Nephron progenitor cell (in vitro differentiated cells): Measurements from ENCODE around the gene RADIL.

ENCODE experiments used
- DNase-seq: peaks from one replicate; pipeline ENCODE4 v3.0.0; 2021
- H3K27ac Mint-ChIP-seq: 2 replicates; pipeline ENCODE4 v1.8.0; 2021; ENCODE audit warnings: mild to moderate bottlenecking, moderate library complexity, mixed read lengths
- H3K27me3 Mint-ChIP-seq: 2 replicates; pipeline ENCODE4 v1.8.0; 2021; ENCODE audit warnings: mild to moderate bottlenecking, low read depth, mixed read lengths; ENCODE audit not compliant: poor library complexity
- H3K36me3 Mint-ChIP-seq: 2 replicates; pipeline ENCODE4 v1.8.0; 2021; ENCODE audit warnings: low read depth, mixed read lengths
- H3K4me1 Mint-ChIP-seq: 2 replicates; pipeline ENCODE4 v1.8.0; 2021; ENCODE audit warnings: mixed read lengths
- H3K4me3 Mint-ChIP-seq: 2 replicates; pipeline ENCODE4 v1.8.0; 2021; ENCODE audit warnings: mild to moderate bottlenecking, moderate library complexity, mixed read lengths
- H3K9me3 Mint-ChIP-seq: 2 replicates; pipeline ENCODE4 v1.8.0; 2021; ENCODE audit warnings: mild to moderate bottlenecking, moderate library complexity, mixed read lengths
- TF ChIP-seq, protein P1 (sequence below): fragments of 200-600 bp; sonication (generic); IDR thresholded peaks from 2 replicates; pipeline ENCODE4 v1.5.0; 2021; ENCODE audit warnings: antibody characterized with exemption

Gene RADIL

DNA sequence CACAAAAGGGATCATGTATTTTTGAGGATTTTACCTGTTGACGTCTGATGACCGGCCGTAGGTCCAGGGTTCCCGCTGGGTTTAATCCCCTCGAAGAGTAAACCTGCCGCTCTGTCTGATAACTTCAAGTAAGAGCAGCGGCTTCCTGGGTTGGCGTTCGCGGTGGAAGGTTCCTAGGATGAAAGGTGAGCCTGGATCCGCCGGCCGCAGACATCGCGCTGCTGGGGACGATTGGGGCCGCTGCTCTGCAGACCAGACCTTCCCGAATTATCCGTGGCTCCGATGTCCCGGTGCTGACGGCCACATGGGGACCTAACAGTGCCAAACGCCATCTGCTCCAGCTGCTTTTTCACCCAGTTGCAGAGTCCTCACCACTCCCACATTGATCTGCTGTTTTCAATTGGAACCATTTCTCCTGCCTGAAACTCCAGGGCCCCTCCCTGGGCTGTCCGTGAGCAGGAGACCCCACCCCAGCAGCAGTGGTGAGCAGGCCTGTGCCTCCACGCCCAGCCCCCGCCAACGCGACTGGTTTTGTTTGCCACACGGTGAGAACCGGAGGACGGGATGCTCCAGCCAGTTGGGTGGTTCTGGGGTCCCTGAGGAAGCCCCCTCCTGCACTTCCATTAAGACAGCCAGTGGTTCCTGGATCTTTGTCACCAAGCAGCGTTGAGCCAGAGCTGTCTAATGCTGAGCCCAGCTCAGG, 120.3 kb downstream of the RADIL start:
- Mint-ChIP-seq H3K27me3 (no peaks in the 10 kb centered on the region), H3K27ac (no peak overlapping the region), H3K36me3 (peaks cover 40% of the 10 kb centered on the region), H3K4me3 (no peak overlapping the region), H3K9me3 (no peaks in the 10 kb centered on the region), H3K4me1 (peaks cover 12% of the 10 kb centered on the region)
- DNase-seq: no peak
- TF ChIP-seq, protein P1, sequence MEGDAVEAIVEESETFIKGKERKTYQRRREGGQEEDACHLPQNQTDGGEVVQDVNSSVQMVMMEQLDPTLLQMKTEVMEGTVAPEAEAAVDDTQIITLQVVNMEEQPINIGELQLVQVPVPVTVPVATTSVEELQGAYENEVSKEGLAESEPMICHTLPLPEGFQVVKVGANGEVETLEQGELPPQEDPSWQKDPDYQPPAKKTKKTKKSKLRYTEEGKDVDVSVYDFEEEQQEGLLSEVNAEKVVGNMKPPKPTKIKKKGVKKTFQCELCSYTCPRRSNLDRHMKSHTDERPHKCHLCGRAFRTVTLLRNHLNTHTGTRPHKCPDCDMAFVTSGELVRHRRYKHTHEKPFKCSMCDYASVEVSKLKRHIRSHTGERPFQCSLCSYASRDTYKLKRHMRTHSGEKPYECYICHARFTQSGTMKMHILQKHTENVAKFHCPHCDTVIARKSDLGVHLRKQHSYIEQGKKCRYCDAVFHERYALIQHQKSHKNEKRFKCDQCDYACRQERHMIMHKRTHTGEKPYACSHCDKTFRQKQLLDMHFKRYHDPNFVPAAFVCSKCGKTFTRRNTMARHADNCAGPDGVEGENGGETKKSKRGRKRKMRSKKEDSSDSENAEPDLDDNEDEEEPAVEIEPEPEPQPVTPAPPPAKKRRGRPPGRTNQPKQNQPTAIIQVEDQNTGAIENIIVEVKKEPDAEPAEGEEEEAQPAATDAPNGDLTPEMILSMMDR: no peak

DNA sequence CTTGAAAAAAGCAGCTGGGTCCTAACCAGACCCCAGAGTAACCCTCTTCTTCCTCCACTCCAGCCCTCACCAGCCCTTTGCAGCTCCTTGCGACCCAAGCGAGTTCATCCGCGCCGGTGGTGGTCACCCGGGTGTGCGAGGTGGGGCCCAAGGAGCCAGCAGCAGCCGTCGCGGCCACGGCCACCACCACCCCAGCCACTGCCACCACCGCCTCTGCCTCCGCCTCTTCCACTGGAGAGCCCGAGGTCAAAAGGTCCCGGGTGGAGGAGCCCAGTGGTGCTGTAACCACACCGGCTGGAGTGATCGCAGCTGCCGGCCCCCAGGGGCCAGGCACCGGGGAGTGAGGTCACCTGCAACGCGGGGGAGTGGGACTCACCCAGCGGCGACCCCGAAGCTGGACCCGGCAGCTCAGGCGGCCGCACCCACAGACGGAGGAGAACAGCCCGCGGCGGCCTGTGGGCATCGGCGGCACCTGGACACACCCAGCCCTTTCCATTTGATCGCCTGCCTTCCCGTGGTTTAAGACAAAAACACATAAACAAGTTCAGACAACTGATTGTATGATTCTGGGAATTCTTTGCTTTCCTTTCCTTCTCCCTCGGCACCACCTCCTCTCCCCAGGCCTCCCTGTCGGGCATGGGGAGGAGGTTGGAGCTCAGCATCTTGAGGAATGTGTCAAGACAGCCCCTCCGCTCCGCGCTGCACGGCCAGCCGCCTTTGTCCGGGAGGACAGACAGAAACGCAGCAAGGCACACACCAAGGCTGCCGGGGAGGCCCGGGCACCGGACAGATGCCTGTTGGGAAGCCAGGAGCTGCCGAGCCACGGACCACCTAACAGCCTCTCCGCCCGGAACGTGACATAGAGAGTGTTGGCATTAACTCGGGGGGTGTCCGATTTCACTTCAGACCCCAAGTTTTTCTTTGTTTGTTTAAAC, 121.1 kb downstream of the RADIL start:
- H3K4me1 Mint-ChIP-seq: peaks cover 12% of the 10 kb centered on the region
- DNase-seq: no peak
- TF ChIP-seq, protein P1: no peak
- no peaks in the 10 kb centered on the region for H3K27me3 Mint-ChIP-seq
- no peak overlapping the region for H3K4me3 Mint-ChIP-seq
- no peaks in the 10 kb centered on the region for H3K9me3 Mint-ChIP-seq
- H3K27ac Mint-ChIP-seq: peak overlapping the region; percentile 84
- peaks cover 46% of the 10 kb centered on the region for H3K36me3 Mint-ChIP-seq

DNA sequence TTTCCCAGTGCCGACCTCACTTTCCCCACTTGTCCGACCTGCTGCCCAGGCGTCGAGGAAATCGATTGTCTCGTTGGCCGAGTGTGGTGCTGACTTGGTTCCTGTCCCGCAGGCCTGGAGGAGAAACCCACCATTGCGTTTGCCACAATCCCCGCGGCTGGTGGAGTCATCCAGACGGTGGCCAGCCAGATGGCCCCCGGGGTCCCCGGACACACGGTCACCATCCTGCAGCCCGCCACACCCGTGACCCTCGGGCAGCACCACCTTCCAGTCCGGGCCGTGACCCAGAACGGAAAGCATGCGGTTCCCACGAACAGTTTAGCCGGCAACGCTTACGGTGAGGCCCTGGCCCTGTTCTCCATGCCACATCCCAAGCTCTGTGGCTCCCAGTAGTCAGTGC, 122.6 kb downstream of the RADIL start:
- Mint-ChIP-seq H3K27me3 (no peaks in the 10 kb centered on the region), H3K9me3 (no peaks in the 10 kb centered on the region), H3K4me1 (peaks cover 12% of the 10 kb centered on the region), H3K27ac (no peak overlapping the region), H3K36me3 (peaks cover 46% of the 10 kb centered on the region), H3K4me3 (no peak overlapping the region)
- TF ChIP-seq, protein P1: no peak
- no peak for DNase-seq

DNA sequence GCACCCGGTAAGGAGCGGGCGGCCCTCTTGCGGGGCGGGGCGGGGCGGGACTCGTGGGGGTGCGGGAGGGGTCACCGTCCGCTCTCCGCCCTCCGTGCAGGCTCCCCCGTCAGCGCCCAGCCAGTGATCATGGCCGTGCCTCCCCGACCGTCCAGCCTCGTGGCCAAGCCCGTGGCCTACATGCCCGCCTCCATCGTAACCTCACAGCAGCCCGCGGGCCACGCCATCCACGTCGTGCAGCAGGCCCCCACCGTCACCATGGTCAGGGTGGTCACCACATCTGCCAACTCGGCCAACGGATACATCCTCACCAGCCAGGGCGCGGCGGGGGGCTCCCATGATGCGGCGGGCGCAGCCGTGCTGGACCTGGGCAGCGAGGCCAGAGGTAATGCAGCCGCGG, 124.3 kb downstream of the RADIL start:
- Mint-ChIP-seq H3K27ac (no peak overlapping the region), H3K4me1 (peaks cover 12% of the 10 kb centered on the region), H3K36me3 (peaks cover 56% of the 10 kb centered on the region), H3K9me3 (no peaks in the 10 kb centered on the region), H3K4me3 (no peak overlapping the region), H3K27me3 (no peaks in the 10 kb centered on the region)
- TF ChIP-seq, protein P1: no peak
- no peak for DNase-seq

DNA sequence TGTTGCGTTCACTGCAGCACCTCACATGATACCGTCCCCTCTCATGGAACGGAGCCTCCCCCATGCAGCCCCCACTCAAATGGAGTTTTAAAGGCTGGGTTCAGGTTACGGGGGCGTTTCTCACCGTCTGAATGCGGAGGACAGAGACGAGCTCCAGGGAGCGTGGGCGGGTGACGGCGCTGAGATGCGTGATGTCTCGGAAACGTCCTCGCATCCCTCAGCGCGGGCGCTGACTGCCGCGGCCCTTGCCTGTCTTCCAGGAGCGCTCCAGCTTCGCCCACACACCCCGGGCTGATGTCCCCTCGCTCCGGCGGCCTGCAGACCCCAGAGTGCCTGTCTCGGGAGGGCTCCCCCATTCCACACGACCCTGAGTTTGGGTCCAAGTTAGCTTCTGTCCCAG, 124.7 kb downstream of the RADIL start:
- Mint-ChIP-seq H3K4me1 (peaks cover 12% of the 10 kb centered on the region), H3K4me3 (no peak overlapping the region), H3K9me3 (no peaks in the 10 kb centered on the region), H3K27me3 (no peaks in the 10 kb centered on the region), H3K27ac (no peak overlapping the region), H3K36me3 (peaks cover 56% of the 10 kb centered on the region)
- TF ChIP-seq, protein P1: no peak
- no peak for DNase-seq
